ENCODE measurements around the gene TIAL1.

TIAL1 gene

GRCh38 chr10:119526621-119527592 lies 69.9 kb downstream of the TIAL1 start:
- DNase-seq, result no peak

GRCh38 chr10:119526149-119526548 lies 70.6 kb downstream of the TIAL1 start:
- DNase-seq, result no peak

GRCh38 chr10:119525116-119525515 lies 71.6 kb downstream of the TIAL1 start:
- no peak for DNase-seq

GRCh38 chr10:119524720-119525070 lies 72.1 kb downstream of the TIAL1 start:
- no peak for DNase-seq

- DNase-seq, result no peak
Observed at GRCh38 chr10:119523895-119524719, 72.7 kb downstream of the TIAL1 start.
